GM21526 (cell line): ENCODE data around the gene HAGHL.
"Not testable (repeated sequence)": the region's sequence is repeated elsewhere in the genome, so short reads cannot be mapped to it uniquely, and the experiment has no call there.

Source experiments
- ATAC-seq: cut with Tn5 transposase; IDR thresholded peaks from one replicate; pipeline ENCODE4 v1.9.1; 2021; ENCODE audit warnings: moderate library complexity; ENCODE audit not compliant: unreplicated experiment, low FRiP score

The HAGHL gene

GRCh38 chr16:706189-707061 lies 20.5 kb upstream of the HAGHL start:
- ATAC-seq = no peak

DNA sequence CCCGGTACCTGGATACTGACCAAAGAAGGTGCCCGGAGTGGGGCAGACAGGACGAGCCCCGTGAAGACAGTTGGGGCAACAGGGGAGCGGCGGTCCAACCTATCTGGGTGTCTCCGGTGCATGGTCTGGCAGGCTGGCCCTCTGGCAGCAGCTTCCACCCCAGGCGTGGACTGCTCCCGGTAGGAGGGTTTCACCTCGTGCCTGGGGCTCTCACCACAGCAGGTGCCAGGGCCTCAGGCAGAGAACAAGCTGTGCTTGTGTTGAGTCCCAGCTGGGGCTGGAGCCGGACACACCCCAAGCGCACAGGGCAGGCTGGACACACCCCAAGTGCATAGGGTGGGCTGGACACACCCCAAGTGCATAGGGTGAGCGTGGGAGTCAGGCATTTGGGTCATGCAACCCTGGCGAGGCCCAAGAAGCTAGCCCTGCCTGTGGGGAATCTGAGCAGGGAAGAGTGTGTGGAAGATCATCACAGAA lies 19.8 kb upstream of the HAGHL start:
- ATAC-seq = no peak

DNA sequence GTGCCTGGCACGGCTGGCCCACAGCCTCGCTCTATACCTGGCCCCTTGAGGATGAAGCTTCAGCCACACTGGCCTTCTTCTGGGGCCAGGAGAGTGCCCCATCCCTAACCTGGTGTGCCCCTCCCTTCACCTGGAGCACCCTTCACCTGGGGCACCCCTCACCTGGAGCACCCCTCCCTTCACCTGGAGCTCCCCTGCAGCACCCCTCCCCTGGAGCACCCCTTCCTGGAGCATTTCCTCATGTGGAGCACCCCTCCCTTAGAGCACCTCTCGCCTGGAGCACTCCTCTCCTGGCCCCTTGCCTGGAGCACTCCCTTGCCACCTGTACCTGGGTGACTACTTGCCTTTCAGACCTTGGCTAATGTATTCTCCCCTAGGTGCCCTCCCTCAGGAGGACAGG lies 18.9 kb upstream of the HAGHL start:
- ATAC-seq = no peak

- no peak for ATAC-seq
These were observed 17.9 kb upstream of the HAGHL start for GRCh38 chr16:708959-709358.

DNA sequence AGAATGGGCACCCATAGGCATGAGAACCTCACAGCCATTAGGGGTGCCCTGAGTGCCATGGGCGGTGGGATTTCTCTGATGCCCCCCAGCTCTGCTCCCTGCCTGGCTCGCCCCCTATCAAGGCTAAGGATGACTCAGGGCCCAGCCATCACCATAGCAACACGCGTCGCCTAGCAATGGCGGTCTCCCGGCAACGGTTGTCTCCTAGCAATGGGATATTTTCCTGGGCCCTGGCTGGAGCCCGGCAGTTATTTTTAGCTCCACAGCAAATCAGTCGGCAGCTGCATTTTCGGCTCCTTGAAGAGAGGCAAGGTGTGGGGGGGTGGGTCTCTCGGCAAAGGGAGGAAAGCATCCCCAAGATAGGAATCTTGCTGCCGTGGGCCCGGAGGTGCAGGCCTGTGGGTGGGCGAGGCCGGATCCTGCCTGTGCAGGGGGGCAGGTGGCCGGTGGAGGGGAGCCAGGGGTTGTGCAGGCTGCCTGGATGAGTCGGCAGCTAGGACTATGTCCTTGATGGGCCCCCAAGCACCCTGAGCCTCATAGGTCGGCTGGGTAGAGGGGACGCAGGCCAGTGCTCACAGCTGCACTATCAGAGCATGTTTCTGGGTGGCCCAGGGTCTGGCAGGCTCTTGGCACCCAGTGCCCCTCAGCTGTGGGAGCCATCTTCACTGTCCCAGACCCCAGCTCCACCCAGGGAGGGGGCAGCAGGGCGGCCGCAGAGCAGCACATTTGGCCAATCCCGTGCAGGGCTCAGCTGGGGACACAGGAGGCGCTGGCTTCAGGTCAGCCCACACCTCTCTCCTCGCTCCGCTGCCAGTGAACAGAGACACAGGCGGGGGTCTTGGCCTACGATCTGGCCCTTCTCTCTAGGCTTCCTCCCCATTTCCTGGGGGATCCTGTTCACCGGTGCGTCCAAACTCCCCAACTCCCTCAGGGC lies 17.1 kb upstream of the HAGHL start:
- no peak for ATAC-seq

- no peak for ATAC-seq
These were observed 16.3 kb upstream of the HAGHL start for GRCh38 chr16:710500-711075.

DNA sequence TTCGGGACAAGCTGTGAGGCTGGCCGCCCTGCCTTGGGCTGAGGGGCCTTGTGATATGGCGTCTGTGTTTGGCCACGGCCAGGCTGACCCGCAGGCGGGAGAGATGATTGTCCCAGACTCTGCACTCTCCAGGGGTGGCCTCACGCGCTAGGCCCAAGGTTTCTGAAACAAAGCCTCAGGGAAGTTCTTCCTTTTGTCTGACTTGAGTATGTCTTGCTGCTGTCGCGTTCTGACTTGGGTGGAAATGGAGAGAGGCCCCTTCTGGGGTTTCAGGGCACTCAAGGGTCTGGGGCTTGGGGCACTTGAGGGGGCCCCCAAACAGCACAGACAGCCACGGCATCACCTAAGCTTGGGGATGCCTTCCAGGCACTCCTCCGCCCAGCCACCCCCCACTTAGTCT lies 15.8 kb upstream of the HAGHL start:
- ATAC-seq = no peak

GRCh38 chr16:711548-712320 lies 15.2 kb upstream of the HAGHL start:
- ATAC-seq = no peak

DNA sequence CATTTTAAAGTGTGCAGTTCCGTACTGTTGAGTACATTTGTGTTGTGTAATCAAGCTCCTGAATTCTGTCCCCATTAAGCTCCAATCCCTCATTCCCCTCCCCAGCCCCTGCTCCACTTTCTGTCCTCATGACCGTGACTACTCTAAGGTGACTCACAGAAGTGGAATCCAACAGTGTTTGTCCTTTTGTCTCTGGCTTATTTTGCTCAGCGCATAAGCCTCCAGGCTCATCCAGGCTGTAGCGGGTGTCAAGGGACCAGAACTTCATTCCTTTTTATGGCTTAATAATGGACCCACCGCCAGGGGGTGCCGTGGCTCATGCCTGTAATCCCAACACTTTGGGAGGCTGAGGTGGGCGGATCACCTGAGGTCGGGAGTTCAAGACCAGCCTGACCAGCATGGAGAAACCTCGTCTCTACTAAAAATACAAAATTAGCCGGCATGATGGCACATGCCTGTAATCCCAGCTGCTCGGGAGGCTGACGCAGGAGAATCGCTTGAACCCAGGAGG lies 14.1 kb upstream of the HAGHL start:
- ATAC-seq = not testable (repeated sequence)

DNA sequence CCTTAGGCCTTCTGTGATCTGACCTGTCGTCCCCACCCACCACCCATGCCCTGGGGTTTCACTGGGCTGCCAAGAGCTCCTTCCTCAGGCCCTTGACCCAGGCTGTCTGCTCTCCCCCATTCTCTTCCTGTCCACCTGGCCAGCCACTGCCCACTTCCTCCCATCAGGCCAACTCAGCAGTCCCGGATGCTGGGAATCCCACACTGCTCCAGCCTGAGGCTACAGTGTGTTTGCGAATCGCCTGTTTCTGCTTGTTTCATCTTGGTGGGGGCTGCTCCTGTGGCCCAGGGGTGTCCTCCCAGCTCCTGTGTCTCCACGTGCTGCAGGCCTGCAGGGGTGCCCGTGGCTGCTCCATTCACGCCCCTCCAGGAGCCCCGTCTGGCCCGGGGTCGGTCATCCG lies 12.8 kb upstream of the HAGHL start:
- no peak for ATAC-seq

DNA sequence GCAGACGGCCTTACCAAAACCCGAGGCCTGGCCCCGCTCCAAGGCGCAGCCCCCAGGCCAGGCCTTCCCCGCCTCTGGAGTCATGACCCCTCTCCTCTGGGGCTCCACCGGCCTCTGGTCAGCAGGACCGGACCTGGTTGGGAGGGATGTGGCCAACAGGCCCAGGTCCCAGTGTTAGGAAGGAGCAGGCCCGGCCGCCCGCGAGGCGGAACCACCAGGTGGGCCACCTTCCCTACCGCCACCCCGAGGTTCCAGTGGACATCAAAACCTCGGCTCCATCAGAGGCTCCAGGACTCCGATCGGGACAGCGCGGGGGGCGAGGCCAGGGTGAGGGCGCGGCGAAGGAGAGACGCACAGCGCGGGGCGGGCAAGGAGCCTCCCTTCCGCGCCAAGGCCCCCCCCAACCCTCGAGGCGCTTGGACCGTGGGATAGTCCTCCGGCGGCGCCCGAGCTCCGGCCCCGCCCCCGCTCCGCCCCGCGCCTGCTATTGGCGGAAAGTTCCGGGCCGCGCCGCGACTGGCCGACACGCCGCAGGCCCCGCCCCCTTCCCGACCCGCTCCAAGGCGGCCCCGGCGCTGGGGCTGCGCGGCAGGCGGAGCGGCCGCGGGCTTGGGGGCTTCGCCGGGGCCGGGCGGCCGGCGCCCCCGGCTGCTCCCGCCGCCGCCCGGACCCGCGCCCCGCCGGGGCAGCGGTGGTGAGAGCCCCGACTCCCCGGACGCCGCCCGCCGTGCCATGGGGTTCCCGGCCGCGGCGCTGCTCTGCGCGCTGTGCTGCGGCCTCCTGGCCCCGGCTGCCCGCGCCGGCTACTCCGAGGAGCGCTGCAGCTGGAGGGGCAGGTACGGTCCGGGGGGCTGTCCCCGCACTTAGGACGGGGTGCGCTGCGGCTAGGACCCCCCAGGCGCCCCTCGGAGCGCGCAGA lies 12.1 kb upstream of the HAGHL start, which contains the start of gene METRN:
TSS of gene METRN (plus strand) at position 561 of the 919 bp plus-strand sequence. CDS start at position 733, 172 bp downstream.
- no peak for ATAC-seq

DNA sequence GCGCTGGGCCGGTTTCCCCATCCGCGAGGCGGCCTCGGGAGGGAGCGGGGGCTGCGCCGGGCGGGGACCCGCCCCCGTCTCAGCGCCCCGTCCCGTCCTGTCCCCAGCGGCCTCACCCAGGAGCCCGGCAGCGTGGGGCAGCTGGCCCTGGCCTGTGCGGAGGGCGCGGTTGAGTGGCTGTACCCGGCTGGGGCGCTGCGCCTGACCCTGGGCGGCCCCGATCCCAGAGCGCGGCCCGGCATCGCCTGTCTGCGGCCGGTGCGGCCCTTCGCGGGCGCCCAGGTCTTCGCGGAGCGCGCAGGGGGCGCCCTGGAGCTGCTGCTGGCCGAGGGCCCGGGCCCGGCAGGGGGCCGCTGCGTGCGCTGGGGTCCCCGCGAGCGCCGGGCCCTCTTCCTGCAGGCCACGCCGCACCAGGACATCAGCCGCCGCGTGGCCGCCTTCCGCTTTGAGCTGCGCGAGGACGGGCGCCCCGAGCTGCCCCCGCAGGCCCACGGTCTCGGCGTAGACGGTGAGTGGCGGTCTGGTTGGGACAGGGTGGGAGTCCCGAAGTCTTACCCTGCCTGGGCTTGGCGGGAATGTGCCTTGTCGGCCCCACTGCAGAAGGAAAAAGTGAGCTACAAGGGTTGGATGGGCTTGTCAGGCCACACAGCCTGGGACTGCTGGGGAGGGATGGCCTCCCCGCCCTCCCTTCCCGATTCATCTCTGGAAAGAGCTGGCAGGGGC lies 11.3 kb upstream of the HAGHL start:
- ATAC-seq = no peak

GRCh38 chr16:716200-716568 lies 10.7 kb upstream of the HAGHL start:
- ATAC-seq = no peak

- ATAC-seq = no peak
These were observed 10.1 kb upstream of the HAGHL start for GRCh38 chr16:716768-717325.

DNA sequence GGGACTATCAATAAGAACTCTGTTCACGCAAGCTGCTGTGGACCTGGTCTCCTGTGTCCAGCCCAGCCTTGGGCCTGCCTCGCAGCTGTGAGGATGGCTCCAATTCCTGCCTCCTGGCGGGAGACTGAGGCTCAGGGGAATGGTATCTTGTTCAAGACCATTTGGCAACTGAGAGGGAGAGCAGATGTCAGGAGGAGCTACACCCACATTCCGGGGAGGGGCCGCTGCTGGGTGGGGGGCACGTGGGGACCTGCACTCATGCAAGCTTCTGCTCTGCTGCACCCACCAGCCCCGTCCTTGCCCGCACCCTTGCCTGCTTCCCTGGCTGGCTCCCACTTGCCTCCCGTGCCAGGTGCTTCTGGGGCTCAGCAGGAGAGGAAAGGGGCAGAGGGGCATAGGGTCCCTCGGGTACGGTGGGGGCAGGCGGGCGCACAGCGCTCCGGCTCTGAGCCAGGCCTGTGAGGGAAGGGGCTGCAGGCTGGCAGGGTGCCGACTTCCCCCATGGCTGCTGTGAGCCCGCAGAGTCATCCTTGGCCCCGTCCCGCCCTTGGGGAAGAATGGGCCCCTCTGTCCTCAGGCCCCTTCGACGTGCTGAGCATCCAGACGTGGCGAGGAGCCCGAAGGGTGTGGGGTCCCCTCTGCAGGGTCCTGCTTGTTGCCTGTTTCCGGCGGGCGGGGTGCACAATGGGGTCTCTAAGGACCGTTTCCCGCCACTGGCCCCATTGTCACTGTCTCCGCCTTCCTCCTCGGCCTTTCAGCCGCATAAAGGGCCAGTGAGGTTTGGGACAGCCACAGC lies 9.3 kb upstream of the HAGHL start:
- no peak for ATAC-seq

DNA sequence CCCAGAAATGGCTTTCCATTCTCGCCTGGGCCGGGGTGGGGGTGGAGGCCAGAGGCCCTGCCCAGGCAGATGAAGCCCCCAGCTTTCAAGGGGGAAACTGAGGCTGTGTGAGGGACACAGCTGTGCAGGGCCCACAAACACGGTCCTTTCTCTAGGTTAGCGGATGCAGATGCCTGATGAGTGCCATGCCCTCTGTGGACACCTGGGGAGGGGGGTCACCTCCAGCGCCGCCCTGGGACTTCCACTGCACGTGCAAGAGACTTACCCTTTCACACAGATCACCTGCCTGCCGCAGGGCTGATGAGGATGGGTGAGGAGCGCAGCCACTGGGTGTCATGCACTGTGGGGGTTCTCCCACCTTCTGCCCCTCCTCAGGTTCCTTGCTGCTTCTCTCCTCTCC lies 8.5 kb upstream of the HAGHL start:
- no peak for ATAC-seq

DNA sequence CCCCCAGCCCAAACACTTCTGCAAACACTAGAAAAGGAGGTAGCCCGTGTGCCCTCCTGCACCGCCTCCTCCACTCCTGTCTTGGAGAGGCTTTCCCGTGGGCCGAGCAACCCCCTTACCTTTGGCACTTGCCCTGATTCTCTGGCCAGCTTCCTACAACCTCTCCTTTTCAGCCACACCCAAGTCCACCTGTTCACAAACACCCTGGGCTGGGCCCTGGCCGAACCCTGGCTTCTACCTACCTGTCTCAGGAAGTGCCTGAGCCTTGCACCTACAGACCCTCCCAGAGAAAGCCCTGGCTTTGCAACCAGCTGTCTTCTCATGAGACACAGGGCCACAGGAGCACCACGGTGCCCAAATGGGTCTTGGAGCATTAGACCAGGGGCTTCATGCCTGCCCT lies 8.0 kb upstream of the HAGHL start:
- no peak for ATAC-seq
